Mesodermal cell (in vitro differentiated cells): ENCODE data around the gene MCAT.
"Not testable (repeated sequence)": the region's sequence is repeated elsewhere in the genome, so short reads cannot be mapped to it uniquely, and the experiment has no call there.

Experiments
- H3K27ac ChIP-seq: 2 replicates; pipeline ENCODE4 v1.7.0; 2013; ENCODE audit warnings: mild to moderate bottlenecking, low read depth, low read length, moderate library complexity; ENCODE audit not compliant: severe bottlenecking
- H3K36me3 ChIP-seq: 2 replicates; pipeline ENCODE4 v1.7.1; 2013; ENCODE audit warnings: mild to moderate bottlenecking, low read length, moderate library complexity; ENCODE audit not compliant: control insufficient read depth, insufficient read depth
- H3K4me1 ChIP-seq: one replicate; pipeline ENCODE4 v1.7.1; 2013; ENCODE audit warnings: mild to moderate bottlenecking, low read length; ENCODE audit not compliant: insufficient read depth, control insufficient read depth, poor library complexity, severe bottlenecking
- H3K4me3 ChIP-seq: 2 replicates; pipeline ENCODE4 v1.7.0; 2013; ENCODE audit warnings: low read length, control low read depth, mild to moderate bottlenecking; ENCODE audit not compliant: insufficient read depth, poor library complexity, severe bottlenecking; ENCODE audit errors: extremely low read depth
- H3K9me3 ChIP-seq: 2 replicates; pipeline ENCODE4 v1.7.1; 2013; ENCODE audit warnings: mild to moderate bottlenecking, low read length, moderate library complexity; ENCODE audit not compliant: control insufficient read depth
- WGBS, 2 experiments: methylation state at CpG; one replicate each; pipeline ENCODE4 v1.1.5; 2013; ENCODE audit warnings: missing lambda C conversion rate in 2 of 2; ENCODE audit not compliant: insufficient coverage in 2 of 2; 5-methylcytosine and 5-hydroxymethylcytosine counted together

The MCAT gene

DNA sequence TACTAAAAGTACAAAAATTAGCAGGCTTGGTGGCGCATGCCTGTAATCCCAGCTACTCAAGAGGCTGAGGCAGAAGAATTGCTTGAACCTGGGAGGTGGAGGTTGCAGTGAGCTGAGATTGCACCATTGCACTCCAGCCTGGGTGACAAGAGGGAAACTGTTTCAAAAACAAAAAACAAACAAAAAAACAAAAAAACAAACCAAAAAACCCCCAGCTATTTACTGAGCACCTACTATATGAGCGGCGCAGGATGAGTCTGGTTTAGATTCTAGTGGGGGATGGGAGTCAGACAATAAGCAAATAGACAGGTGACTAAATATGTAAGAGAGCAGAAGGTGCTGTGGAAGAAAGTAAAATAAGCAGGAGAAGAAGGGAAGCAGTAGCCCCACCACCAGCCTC is 38.2 kb downstream of the MCAT start:
- not testable (repeated sequence) for H3K9me3 ChIP-seq, H3K36me3 ChIP-seq, H3K27ac ChIP-seq, H3K4me3 ChIP-seq
- H3K4me1 ChIP-seq = peaks cover 26% of the 10 kb centered on the region
- 90 to 93% methylated on average over 2 of the region's 3 CpGs for WGBS, 2 experiments

DNA sequence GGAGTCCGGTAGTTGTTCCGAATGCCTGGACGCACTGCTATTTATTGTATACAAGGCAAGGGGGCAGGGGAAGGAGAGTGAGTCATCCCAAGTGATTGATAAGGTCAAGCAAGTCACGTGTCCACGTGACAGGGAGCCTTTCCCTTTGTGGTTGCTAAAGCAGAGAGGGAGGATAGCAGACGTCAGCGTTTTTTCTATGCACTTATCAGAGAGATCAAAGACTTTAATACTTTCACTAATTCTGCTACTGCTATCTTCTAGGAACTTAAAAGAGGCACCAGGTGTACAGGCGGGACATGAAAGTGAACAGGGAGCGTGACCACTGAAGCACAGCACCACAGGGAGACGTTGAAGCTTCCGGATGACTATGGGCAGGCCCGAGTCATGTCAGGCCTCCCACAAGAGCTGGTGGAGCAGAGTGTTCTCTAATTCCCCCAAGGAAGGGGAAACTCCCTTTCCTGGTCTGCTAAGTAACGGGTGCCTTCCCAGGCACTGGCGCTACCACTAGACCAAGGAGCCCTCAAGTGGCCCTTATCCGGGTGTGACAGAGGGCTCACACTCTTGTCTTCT is 39.1 kb downstream of the MCAT start:
- peak overlapping the region; percentile 88 for H3K27ac ChIP-seq
- H3K4me1 ChIP-seq = peaks cover 23% of the 10 kb centered on the region
- not testable (repeated sequence) for H3K36me3 ChIP-seq, H3K4me3 ChIP-seq, H3K9me3 ChIP-seq
- 57 to 60% methylated on average over 10 to 14 of the region's 15 CpGs for WGBS, 2 experiments

DNA sequence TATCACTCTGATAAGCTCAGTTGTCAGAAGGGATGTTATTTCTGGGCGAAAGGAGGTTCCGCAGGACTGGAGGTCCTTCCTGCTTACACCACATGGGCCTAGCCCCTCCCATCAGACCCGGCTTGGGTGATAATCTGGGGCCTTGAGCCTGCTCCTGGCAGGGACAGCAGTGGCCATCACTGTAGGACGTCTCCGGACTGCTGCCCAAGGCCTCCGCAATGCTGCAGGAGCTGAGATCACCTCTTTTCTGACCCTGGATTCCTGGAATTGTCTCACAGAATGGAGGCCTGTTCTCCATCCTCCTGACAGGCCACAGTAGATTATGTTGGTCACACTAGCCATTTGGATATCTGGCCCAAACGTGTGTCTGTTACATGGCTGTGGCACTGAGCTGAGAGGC is 41.9 kb downstream of the MCAT start:
- H3K27ac ChIP-seq = peak overlapping the region; percentile 92
- no peak overlapping the region for H3K4me3 ChIP-seq
- WGBS, 2 experiments = 76 to 78% methylated on average over 6 to 7 of the region's 7 CpGs
- H3K36me3 ChIP-seq = no peaks in the 10 kb centered on the region
- H3K9me3 ChIP-seq = peaks cover 8% of the 10 kb centered on the region
- peaks cover 27% of the 10 kb centered on the region for H3K4me1 ChIP-seq

DNA sequence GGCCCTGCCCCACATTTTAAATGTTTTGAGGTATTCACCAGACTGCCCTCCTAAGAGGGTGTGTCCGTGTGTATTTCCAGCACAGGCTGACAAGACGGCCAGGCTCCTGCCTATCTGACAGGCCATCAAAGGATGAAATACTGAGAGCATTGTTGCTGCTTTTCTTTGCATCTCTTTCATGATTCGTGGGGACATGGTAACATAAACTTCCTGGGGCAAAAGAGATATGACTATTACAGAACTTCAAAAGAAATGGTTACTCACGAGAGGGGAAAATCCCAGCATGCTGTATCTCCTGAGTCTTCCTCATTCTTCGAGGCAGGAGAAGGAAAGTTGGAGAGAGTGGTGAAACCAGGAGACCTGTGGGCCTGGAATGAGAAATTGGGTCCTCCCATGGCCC is 43.0 kb downstream of the MCAT start:
- Histone ChIP-seq H3K4me3 (no peak overlapping the region), H3K9me3 (peaks cover 9% of the 10 kb centered on the region), H3K36me3 (no peaks in the 10 kb centered on the region), H3K27ac (peak overlapping the region; percentile 92), H3K4me1 (peaks cover 27% of the 10 kb centered on the region)
- 68 to 88% methylated on average over 3 of the region's 5 CpGs for WGBS, 2 experiments

DNA sequence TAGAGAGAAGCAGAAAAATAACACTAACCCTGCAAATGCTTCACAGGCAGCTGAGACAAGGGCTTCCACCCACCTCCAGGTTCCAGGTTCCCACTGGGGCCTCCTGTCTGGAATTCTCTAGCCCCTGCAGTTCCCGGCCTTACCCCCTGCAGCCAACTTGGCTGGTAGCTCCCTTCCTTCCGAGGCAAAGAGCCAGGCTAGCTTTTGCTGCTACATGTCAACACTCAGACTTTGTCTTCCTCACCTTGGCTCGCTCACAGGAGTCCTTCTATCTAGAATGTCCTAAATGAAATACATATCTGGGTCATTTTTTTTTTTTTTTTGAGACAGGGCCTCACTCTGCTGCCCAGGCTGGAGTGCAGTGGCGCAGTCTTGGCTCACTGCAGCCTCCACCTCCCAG is 44.1 kb downstream of the MCAT start:
- H3K36me3 ChIP-seq = no peaks in the 10 kb centered on the region
- peaks cover 25% of the 10 kb centered on the region for H3K4me1 ChIP-seq
- 86 to 90% methylated on average over 2 to 3 of the region's 4 CpGs for WGBS, 2 experiments
- peaks cover 9% of the 10 kb centered on the region for H3K9me3 ChIP-seq
- peak overlapping the region; percentile 66 for H3K27ac ChIP-seq
- H3K4me3 ChIP-seq = no peak overlapping the region

DNA sequence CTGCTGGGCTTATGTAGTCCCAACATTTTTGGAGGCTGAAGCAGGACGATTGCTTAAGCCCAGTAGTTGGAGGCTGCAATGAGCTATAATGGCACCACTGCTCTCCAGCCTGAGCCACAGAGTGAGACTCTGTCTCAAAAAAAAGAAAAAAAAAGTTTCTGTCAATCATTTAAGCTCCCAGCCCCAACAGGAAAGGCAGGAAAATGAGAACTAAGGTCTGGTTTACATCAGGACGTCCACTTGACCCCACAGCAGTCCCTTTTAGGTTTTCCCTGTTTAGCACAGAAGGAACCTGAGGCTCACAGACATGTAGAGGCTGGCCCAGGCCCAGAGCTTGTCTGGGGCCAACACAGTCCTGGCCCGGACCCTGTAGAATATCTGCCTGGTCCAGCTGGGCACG is 44.8 kb downstream of the MCAT start:
- WGBS, 2 experiments = 63 to 84% methylated on average over 3 to 4 of the region's 4 CpGs
- peaks cover 17% of the 10 kb centered on the region for H3K4me1 ChIP-seq
- H3K27ac ChIP-seq = peak overlapping the region; percentile 66
- H3K9me3 ChIP-seq = peaks cover 9% of the 10 kb centered on the region
- H3K4me3 ChIP-seq = no peak overlapping the region
- H3K36me3 ChIP-seq = no peaks in the 10 kb centered on the region

DNA sequence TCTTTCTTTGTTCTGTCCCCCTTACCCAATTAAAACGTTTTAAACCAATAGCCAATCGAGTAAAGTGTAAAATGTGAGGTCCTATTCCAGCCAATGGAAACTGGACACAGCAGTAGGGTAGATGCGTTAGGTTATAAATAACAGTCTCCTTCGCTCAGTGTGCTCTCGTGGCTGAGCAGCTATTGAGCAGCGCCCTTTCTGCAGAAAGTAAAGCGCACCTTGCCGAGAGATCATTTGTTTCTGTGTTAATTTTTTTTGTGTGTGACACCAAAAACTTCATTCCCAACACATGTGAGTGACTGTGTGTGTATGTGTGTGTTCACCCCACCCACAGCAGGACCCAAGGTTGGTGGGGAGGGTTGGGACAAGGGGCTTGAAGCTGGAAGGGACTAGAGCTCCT is 46.8 kb downstream of the MCAT start:
- Histone ChIP-seq H3K27ac (no peak overlapping the region), H3K9me3 (peaks cover 9% of the 10 kb centered on the region), H3K36me3 (no peaks in the 10 kb centered on the region), H3K4me1 (peaks cover 15% of the 10 kb centered on the region), H3K4me3 (no peak overlapping the region)
- 91 to 96% methylated on average over 5 to 7 of the region's 8 CpGs for WGBS, 2 experiments

DNA sequence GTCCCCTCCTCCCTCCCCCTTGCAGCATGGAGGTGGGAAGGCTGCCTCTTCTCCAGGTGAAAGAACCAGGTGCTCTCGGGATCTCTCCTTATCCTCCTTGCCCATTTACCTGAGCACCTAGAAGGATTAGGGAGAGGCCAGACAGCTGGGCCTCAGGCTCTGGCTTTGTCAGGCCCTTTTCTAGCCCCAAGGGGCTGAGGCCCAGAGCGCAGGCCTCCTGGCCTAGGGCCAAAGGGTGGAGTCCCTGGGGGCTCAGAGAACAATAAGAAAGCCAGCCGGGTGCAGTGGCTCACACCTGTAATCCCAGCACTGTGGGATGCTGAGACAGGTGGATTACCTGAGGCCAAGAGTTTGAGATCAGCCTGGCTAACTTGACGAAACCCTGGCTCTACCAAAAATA is 48.6 kb downstream of the MCAT start:
- H3K27ac ChIP-seq = no peak overlapping the region
- H3K4me3 ChIP-seq = no peak overlapping the region
- H3K36me3 ChIP-seq = no peaks in the 10 kb centered on the region
- 100% methylated on average over 2 to 3 of the region's 4 CpGs for WGBS, 2 experiments
- H3K4me1 ChIP-seq = peaks cover 10% of the 10 kb centered on the region
- peaks cover 9% of the 10 kb centered on the region for H3K9me3 ChIP-seq

DNA sequence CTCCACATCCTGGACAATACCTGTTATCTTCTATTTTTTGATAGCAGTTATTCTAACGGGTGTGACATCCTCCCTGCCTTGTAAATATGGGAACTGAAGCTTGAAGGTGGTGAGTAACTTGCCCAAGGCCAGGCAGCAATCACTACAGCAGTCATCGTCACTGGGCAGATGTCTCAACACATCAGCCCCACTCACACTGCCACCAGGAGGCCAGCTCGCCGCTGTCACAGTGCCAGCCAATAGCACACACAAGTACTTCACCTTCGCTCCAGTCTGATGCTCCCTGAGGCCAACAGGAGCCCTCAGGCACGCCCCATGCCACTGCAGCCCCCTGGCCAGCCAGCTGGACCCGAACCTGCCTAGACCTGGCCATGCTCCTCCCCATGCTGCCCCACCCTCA is 49.1 kb downstream of the MCAT start:
- WGBS, 2 experiments = 75 to 78% methylated on average over 4 to 5 of the region's 7 CpGs
- H3K4me1 ChIP-seq = peaks cover 10% of the 10 kb centered on the region
- H3K36me3 ChIP-seq = no peaks in the 10 kb centered on the region
- H3K9me3 ChIP-seq = peaks cover 9% of the 10 kb centered on the region
- no peak overlapping the region for H3K27ac ChIP-seq
- no peak overlapping the region for H3K4me3 ChIP-seq

DNA sequence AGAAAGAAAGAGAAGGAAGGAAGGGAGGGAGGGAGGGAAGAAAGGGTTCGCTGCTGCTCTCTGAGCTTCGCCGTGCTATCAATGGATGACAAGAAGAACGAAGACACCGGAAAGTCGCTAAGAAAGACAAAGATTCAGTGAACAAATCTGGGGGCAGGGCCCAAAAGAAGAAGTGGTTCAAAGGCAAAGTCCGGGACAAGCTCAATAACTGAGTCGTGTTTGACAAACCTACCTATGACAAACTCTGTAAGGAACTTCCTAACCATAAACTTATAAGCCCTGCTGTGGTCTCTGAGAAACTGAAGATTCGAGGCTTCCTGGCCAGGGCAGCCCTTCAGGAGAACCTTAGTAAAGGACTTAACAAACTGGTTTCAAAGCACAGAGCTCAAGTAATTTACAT is 51.1 kb downstream of the MCAT start:
- Histone ChIP-seq H3K4me3 (no peak overlapping the region), H3K27ac (peak overlapping the region; percentile 23), H3K36me3 (no peaks in the 10 kb centered on the region), H3K4me1 (peaks cover 9% of the 10 kb centered on the region), H3K9me3 (peaks cover 9% of the 10 kb centered on the region)
- 96% methylated on average over 4 to 5 of the region's 9 CpGs for WGBS, 2 experiments

DNA sequence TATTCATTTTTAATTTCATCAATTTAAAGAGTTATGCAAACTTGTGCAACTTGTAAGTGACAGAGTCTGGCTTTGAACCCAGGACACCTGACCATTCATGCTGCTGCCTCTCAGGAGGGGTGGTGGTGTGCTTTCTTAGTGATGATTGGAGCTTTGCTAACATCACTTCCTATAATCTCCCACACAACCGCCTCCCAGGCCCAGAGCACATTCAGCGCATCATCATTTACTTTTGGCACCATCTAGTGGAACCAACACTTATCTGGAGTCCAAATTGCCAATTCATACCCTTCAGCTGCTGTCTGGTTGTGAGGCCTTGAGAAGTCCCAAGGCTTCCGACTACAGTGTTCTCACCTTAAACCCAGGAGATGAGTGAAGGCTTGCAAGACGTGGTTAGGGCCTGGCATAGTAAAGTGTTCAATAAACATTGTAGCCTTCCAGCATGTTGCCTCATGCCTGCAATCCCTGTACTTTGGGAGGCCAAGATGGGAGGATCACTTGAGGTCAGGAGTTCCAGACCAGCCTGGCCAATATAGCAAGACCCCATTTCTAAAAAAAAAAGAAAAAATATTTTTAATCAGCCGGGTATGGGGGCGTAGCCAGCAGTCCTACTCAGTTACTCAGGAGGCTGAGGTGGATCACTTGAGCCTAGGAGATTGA is 52.9 kb downstream of the MCAT start:
- Histone ChIP-seq H3K4me3 (no peak overlapping the region), H3K27ac (no peak overlapping the region), H3K9me3 (no peaks in the 10 kb centered on the region), H3K36me3 (no peaks in the 10 kb centered on the region), H3K4me1 (peaks cover 9% of the 10 kb centered on the region)
- 92 to 94% methylated on average over 3 to 4 of the region's 6 CpGs for WGBS, 2 experiments
